H1 (cell line): ENCODE measurements around the gene CMPK2. TPM values are rescaled to one million over a fixed set of nuclear protein-coding genes. Genes with fewer than 3 reads are reported as not detected.

ENCODE experiments used
- CTCF ChIA-PET: fragments of 300-600 bp; sonication (Branson Sonifier 250); formaldehyde crosslinking; loops from one replicate; lab custom pipeline; 2021; ENCODE audit not compliant: partially characterized antibody; lab: Charles Lee
- POLR2A ChIA-PET: fragments of 300-600 bp; sonication (Branson Sonifier 250); formaldehyde crosslinking; loops from one replicate; lab custom pipeline; 2021; ENCODE audit warnings: inconsistent platforms; ENCODE audit not compliant: partially characterized antibody; lab: Charles Lee
- DNase-seq, 2 experiments: peaks; one replicate each; pipeline versions ENCODE4 v3.0.0 to v3.0.0-alpha.2; 2010 to 2022; ENCODE audit warnings: low spot score in 2 of 2, low read depth in 1 of 2, mixed read lengths in 1 of 2
- FAIRE-seq: peaks from 2 replicates; lab custom pipeline; 2011; peaks lifted over from hg19 to GRCh38; lab: Jason Lieb, UNC
- H2AFZ ChIP-seq: 2 replicates; pipeline ENCODE4 v1.8.1; 2012; ENCODE audit warnings: low read length, inconsistent platforms
- H2AK5ac ChIP-seq: 2 replicates; pipeline ENCODE4 v1.6.1; 2013; ENCODE audit warnings: low read depth, low read length
- H2BK120ac ChIP-seq: replicated peaks from 2 replicates; pipeline ENCODE3; 2013; ENCODE audit warnings: low read depth, low read length, inconsistent platforms
- H2BK12ac ChIP-seq: 2 replicates; pipeline ENCODE4 v1.6.1; 2013; ENCODE audit warnings: low read depth, low read length
- H2BK15ac ChIP-seq: 2 replicates; pipeline ENCODE4 v1.6.1; 2013; ENCODE audit warnings: low read length
- H2BK20ac ChIP-seq: 2 replicates; pipeline ENCODE4 v1.6.1; 2013; ENCODE audit warnings: low read length
- H2BK5ac ChIP-seq: 2 replicates; pipeline ENCODE4 v1.6.1; 2013; ENCODE audit warnings: low read depth, low read length
- H3K14ac ChIP-seq: 2 replicates; pipeline ENCODE4 v1.6.1; 2013; ENCODE audit warnings: inconsistent platforms; ENCODE audit not compliant: insufficient read length
- H3K18ac ChIP-seq: 2 replicates; pipeline ENCODE4 v1.6.1; 2013; ENCODE audit warnings: low read length; ENCODE audit errors: extremely low read depth
- H3K23ac ChIP-seq: 2 replicates; pipeline ENCODE4 v1.6.1; 2013; ENCODE audit warnings: inconsistent platforms; ENCODE audit not compliant: insufficient read length
- H3K23me2 ChIP-seq: 2 replicates; pipeline ENCODE4 v1.6.1; 2013; ENCODE audit warnings: low read depth, low read length
- H3K27ac ChIP-seq: 2 replicates; pipeline ENCODE4 v1.6.1; 2011; ENCODE audit warnings: low read depth, low read length, inconsistent platforms
- H3K27me3 ChIP-seq, 4 experiments: replicated peaks in 1 of 4; 1 replicate in 1 of 4; 2 replicates in 3 of 4; pipeline versions ENCODE4 v1.6.1 to v1.8.1; 2011 to 2013; ENCODE audit warnings: low read length in 3 of 4, mild to moderate bottlenecking in 3 of 4, inconsistent platforms in 2 of 4, mixed read lengths in 2 of 4, moderate library complexity in 1 of 4; ENCODE audit not compliant: control insufficient read depth in 3 of 4, insufficient read depth in 3 of 4; ENCODE audit errors: extremely low read depth in 1 of 4
- H3K36me3 ChIP-seq, 4 experiments: 2 replicates each; pipeline versions ENCODE4 v1.6.1 to v1.8.1; 2011 to 2013; ENCODE audit warnings: mild to moderate bottlenecking in 4 of 4, low read length in 3 of 4, moderate library complexity in 2 of 4, control low read depth in 1 of 4, inconsistent platforms in 1 of 4; ENCODE audit not compliant: insufficient read depth in 4 of 4, control insufficient read depth in 2 of 4
- H3K4ac ChIP-seq: replicated peaks from 2 replicates; pipeline ENCODE3; 2013; ENCODE audit warnings: low read length, low read depth, mixed read lengths, inconsistent platforms; ENCODE audit not compliant: insufficient read length
- H3K4me1 ChIP-seq, 4 experiments: replicated peaks in 1 of 4; 1 replicate in 1 of 4; 2 replicates in 3 of 4; pipeline versions ENCODE4 v1.6.1 to v1.8.1; 2011 to 2013; ENCODE audit warnings: low read length in 3 of 4, inconsistent platforms in 2 of 4, mixed read lengths in 1 of 4; ENCODE audit not compliant: insufficient read depth in 4 of 4, control insufficient read depth in 3 of 4
- H3K4me2 ChIP-seq, 2 experiments: 2 replicates each; pipeline versions ENCODE4 v1.6.1 to v1.8.1; 2011 to 2013; ENCODE audit warnings: low read depth in 2 of 2, low read length in 2 of 2, control low read depth in 1 of 2, inconsistent platforms in 1 of 2, mild to moderate bottlenecking in 1 of 2; ENCODE audit not compliant: insufficient read depth in 1 of 2
- H3K4me3 ChIP-seq, 4 experiments: fragments of 200-600, 300-600 bp in 1 of 4; sonication (generic), shearing (Covaris generic), sonication (Bioruptor Twin) in 1 of 4; 2 replicates each; pipeline versions ENCODE4 v1.5.1 to v1.8.1; 2011 to 2016; ENCODE audit warnings: low read length in 4 of 4, low read depth in 3 of 4, control low read depth in 2 of 4, inconsistent platforms in 2 of 4, mild to moderate bottlenecking in 2 of 4, mixed read lengths in 1 of 4, moderate library complexity in 1 of 4; ENCODE audit not compliant: insufficient read depth in 2 of 4; ENCODE audit errors: extremely low read depth in 1 of 4
- H3K56ac ChIP-seq: replicated peaks from 2 replicates; pipeline ENCODE3; 2013; ENCODE audit warnings: low read depth, mild to moderate bottlenecking, mixed read lengths, low read length, inconsistent platforms; ENCODE audit not compliant: insufficient read length
- H3K79me1 ChIP-seq: 2 replicates; pipeline ENCODE4 v1.6.1; 2013; ENCODE audit warnings: low read depth, low read length, control low read depth
- H3K79me2 ChIP-seq, 2 experiments: 2 replicates each; pipeline versions ENCODE4 v1.6.1 to v1.8.1; 2012 to 2013; ENCODE audit warnings: low read length in 2 of 2, mild to moderate bottlenecking in 2 of 2, inconsistent platforms in 1 of 2; ENCODE audit not compliant: insufficient read depth in 2 of 2, control insufficient read depth in 1 of 2
- H3K9ac ChIP-seq, 4 experiments: replicated peaks in 1 of 4; 1 replicate in 1 of 4; 2 replicates in 3 of 4; pipeline versions ENCODE4 v1.6.1 to v1.8.1; 2011 to 2013; ENCODE audit warnings: low read depth in 3 of 4, low read length in 3 of 4, control low read depth in 2 of 4, mild to moderate bottlenecking in 2 of 4, moderate library complexity in 2 of 4, inconsistent platforms in 1 of 4; ENCODE audit errors: extremely low read depth in 1 of 4
- H3K9me3 ChIP-seq, 2 experiments: 2 replicates each; pipeline versions ENCODE4 v1.6.1 to v1.8.1; 2012 to 2013; ENCODE audit warnings: mild to moderate bottlenecking in 2 of 2, moderate library complexity in 2 of 2, control low read depth in 1 of 2, inconsistent platforms in 1 of 2, low read depth in 1 of 2, low read length in 1 of 2, mixed read lengths in 1 of 2; ENCODE audit not compliant: insufficient read depth in 2 of 2
- H4K20me1 ChIP-seq, 2 experiments: replicated peaks in 1 of 2; 2 replicates each; pipeline versions ENCODE3 to v1.8.1; 2011 to 2013; ENCODE audit warnings: inconsistent platforms in 2 of 2, low read length in 2 of 2, mild to moderate bottlenecking in 1 of 2; ENCODE audit not compliant: insufficient read depth in 2 of 2, control insufficient read depth in 1 of 2
- H4K5ac ChIP-seq: 2 replicates; pipeline ENCODE4 v1.6.1; 2013; ENCODE audit warnings: low read length, low read depth, mixed read lengths, inconsistent platforms; ENCODE audit not compliant: insufficient read length
- H4K8ac ChIP-seq: 2 replicates; pipeline ENCODE4 v1.8.0; 2013; ENCODE audit warnings: mild to moderate bottlenecking, moderate library complexity, low read length, inconsistent platforms; ENCODE audit not compliant: insufficient read depth; ENCODE audit errors: extremely low read depth
- H4K91ac ChIP-seq: replicated peaks from 2 replicates; pipeline ENCODE3; 2013; ENCODE audit warnings: low read length, mixed read lengths, inconsistent platforms; ENCODE audit not compliant: insufficient read length
- ATF3 ChIP-seq: IDR thresholded peaks from 2 replicates; pipeline ENCODE4 v1.6.1; 2011; ENCODE audit warnings: low read depth, mild to moderate bottlenecking, low read length; ENCODE audit not compliant: insufficient read depth
- BCL11A ChIP-seq, 2 experiments: IDR thresholded peaks; one replicate each; pipeline ENCODE4 v1.6.1; 2011; ENCODE audit warnings: low read depth in 2 of 2, low read length in 2 of 2, mild to moderate bottlenecking in 2 of 2
- CTBP2 ChIP-seq: IDR thresholded peaks from 2 replicates; pipeline ENCODE4 v1.7.0; 2011; ENCODE audit warnings: borderline replicate concordance, mild to moderate bottlenecking, moderate library complexity, mixed read lengths, low read length; ENCODE audit not compliant: insufficient read depth, insufficient read length
- GABPA ChIP-seq: IDR thresholded peaks from 2 replicates; pipeline ENCODE4 v1.6.1; 2011; ENCODE audit warnings: mild to moderate bottlenecking, low read length, moderate library complexity, borderline replicate concordance; ENCODE audit not compliant: insufficient read depth
- MAFK ChIP-seq: IDR thresholded peaks from 2 replicates; pipeline ENCODE4 v1.6.1; 2012; ENCODE audit warnings: low read depth, mild to moderate bottlenecking, improper control_type of control experiment, low read length
- RAD21 ChIP-seq, 2 experiments: IDR thresholded peaks in 1 of 2; conservative IDR thresholded peaks in 1 of 2; 2 replicates each; pipeline ENCODE4 v1.6.1; 2011; ENCODE audit warnings: low read depth in 2 of 2, low read length in 2 of 2, improper control_type of control experiment in 1 of 2, inconsistent platforms in 1 of 2, mild to moderate bottlenecking in 1 of 2, moderate library complexity in 1 of 2
- RNF2 ChIP-seq: fragments of 200-900, 300-1000 bp; sonication (generic); IDR thresholded peaks from 2 replicates; pipeline ENCODE4 v1.7.1; 2016; ENCODE audit warnings: borderline replicate concordance, low read depth, mild to moderate bottlenecking, antibody characterized with exemption, low read length; ENCODE audit not compliant: poor library complexity, severe bottlenecking; ENCODE audit errors: missing control alignments
- SAP30 ChIP-seq: fragments of 300-600 bp; sonication (generic); IDR thresholded peaks from 2 replicates; pipeline ENCODE4 v1.7.1; 2012; ENCODE audit warnings: low read length, moderate library complexity, mild to moderate bottlenecking, inconsistent platforms; ENCODE audit not compliant: insufficient read depth, insufficient replicate concordance
- WGBS, 2 experiments: shearing (Covaris generic) in 1 of 2; methylation state at CpG; one replicate each; pipeline versions ENCODE4 v1.1.6 to v1.1.7; 2013 to 2015; ENCODE audit warnings: low lambda C conversion rate in 2 of 2, mixed read lengths in 2 of 2, inconsistent platforms in 1 of 2, low coverage in 1 of 2, missing lambda C conversion rate in 1 of 2; ENCODE audit not compliant: insufficient replicate concordance in 2 of 2, insufficient coverage in 1 of 2, insufficient read length in 1 of 2; ENCODE audit errors: extremely low coverage in 1 of 2, missing lambda C conversion rate in 1 of 2; 5-methylcytosine and 5-hydroxymethylcytosine counted together
- polyA plus RNA-seq, 7 experiments: library from polyadenylated mRNA; depleted of rRNA in 3 of 7; stranded (reverse) in 5 of 7; unstranded in 2 of 7; fragments of >200 nt in 5 of 7; fragments of 200-250 nt in 2 of 7; gene quantifications; 1 replicate in 5 of 7; 2 replicates in 1 of 7; 4 replicates in 1 of 7; pipeline versions ENCODE4 v1.2.1 to v1.2.3, GENCODE V29; 2011 to 2013; ENCODE audit warnings: missing spikeins in 2 of 7, mixed read lengths in 2 of 7
- total RNA-seq: library from RNA; stranded (reverse); fragmentation: NEBNext Ultra II Directional; extraction: Animal tissue kit (Norgen Biotek cat#: 25700); gene quantifications from 2 replicates; pipeline ENCODE4 v1.2.1, GENCODE V29; 2021

Gene CMPK2
- total and polyA plus RNA-seq, 2 of the 8 experiments (the other 6 are each of a cell fraction or from before 2014, with no cell fraction given), result 0.28 to 0.53 TPM

GRCh38 chr2:6881516-6881915 is 15.8 kb upstream of the CMPK2 start:
- no peaks in the 10 kb centered on the region for H4K20me1 ChIP-seq
- H2BK20ac ChIP-seq, result no peak overlapping the region
- H3K36me3 ChIP-seq, result no peaks in the 10 kb centered on the region
- ChIA-PET CTCF (interaction anchor here (1.5 to 1.6 kb wide), 3 partner anchors 12 to 35 kb away, joined by 4 to 7 read pairs (median 4); partner anchors contain the start of gene RNF144A), POLR2A (no interaction called here)
- no peak overlapping the region for H3K9ac ChIP-seq
- H3K4ac ChIP-seq, result no peak overlapping the region
- no peak for FAIRE-seq
- no peak overlapping the region for H3K4me2 ChIP-seq
- no peak overlapping the region for H4K8ac ChIP-seq
- no peak overlapping the region for H3K18ac ChIP-seq
- H2AK5ac ChIP-seq, result no peak overlapping the region
- H3K14ac ChIP-seq, result no peak overlapping the region
- no peak overlapping the region for H2AFZ ChIP-seq
- TF ChIP-seq SAP30, result no peak
- TF ChIP-seq MAFK, result no peak
- TF ChIP-seq GABPA, result no peak
- TF ChIP-seq RNF2, result no peak
- no peak for TF ChIP-seq BCL11A (IDR thresholded peaks at IDR 0.05; ENCODE audit: low read depth in 2 of 2, low read length in 2 of 2)
- no peak for TF ChIP-seq ATF3
- no peak for TF ChIP-seq RAD21 (IDR thresholded peaks at IDR 0.05 in 1 of 2, conservative IDR thresholded peaks at IDR 0.05 in 1 of 2; ENCODE audit: low read depth in 2 of 2, low read length in 2 of 2)
- TF ChIP-seq CTBP2, result no peak
- peaks cover 4% of the 10 kb centered on the region in 2 experiments; a peak in 3 of 4 replicates for H3K9me3 ChIP-seq
- no peak overlapping the region for H2BK12ac ChIP-seq
- H2BK120ac ChIP-seq, result no peak overlapping the region
- no peak overlapping the region for H4K5ac ChIP-seq
- no peak overlapping the region for H4K91ac ChIP-seq
- H3K79me1 ChIP-seq, result no peaks in the 10 kb centered on the region
- no peak overlapping the region for H2BK15ac ChIP-seq
- H3K4me1 ChIP-seq, result no peaks in the 10 kb centered on the region
- H3K23ac ChIP-seq, result no peak overlapping the region
- no peaks in the 10 kb centered on the region for H3K23me2 ChIP-seq
- DNase-seq, result no peak
- no peak overlapping the region for H2BK5ac ChIP-seq
- no peak overlapping the region for H3K4me3 ChIP-seq
- no peaks in the 10 kb centered on the region for H3K27me3 ChIP-seq
- no peaks in the 10 kb centered on the region for H3K79me2 ChIP-seq
- H3K27ac ChIP-seq, result no peak overlapping the region
- WGBS, 2 experiments, result 86% methylated on average over 5 of the region's 5 CpGs; no CpG with 5 or more reads in 1 of the 2 experiments
- H3K56ac ChIP-seq, result no peak overlapping the region
